ENCODE data around the gene LRP2.

Gene LRP2

DNA sequence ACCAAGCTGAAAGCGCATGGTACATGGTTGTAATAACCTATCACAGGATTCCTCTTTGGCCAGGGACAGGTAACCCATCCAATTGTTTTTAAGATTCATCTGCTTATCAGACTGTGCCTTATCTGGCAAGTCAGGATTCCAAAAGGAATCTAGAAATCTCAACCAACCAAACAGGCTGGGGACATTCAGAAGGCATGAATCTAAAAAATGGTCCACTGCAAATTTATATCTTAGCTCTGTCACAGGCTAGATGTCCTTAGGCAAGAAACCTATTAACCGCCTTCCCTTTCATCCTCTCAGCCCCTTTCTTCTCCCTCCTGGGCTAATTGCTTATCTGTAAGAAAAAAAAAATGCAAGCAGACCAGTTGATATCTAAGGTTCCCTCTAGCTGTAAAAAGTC lies 4.3 kb downstream of the LRP2 start:
- Mint-ChIP-seq H3K36me3 (ENCODE audit: low read depth) (no peaks in the 10 kb centered on the region), H3K27me3 (ENCODE audit: low read depth, poor library complexity) (peaks cover 50% of the 10 kb centered on the region), H3K4me3 (no peak overlapping the region), H3K9me3 (no peaks in the 10 kb centered on the region), H3K4me1 (peaks cover 16% of the 10 kb centered on the region), H3K27ac (no peak overlapping the region)
- DNase-seq: no peak
- TF ChIP-seq, protein P1, sequence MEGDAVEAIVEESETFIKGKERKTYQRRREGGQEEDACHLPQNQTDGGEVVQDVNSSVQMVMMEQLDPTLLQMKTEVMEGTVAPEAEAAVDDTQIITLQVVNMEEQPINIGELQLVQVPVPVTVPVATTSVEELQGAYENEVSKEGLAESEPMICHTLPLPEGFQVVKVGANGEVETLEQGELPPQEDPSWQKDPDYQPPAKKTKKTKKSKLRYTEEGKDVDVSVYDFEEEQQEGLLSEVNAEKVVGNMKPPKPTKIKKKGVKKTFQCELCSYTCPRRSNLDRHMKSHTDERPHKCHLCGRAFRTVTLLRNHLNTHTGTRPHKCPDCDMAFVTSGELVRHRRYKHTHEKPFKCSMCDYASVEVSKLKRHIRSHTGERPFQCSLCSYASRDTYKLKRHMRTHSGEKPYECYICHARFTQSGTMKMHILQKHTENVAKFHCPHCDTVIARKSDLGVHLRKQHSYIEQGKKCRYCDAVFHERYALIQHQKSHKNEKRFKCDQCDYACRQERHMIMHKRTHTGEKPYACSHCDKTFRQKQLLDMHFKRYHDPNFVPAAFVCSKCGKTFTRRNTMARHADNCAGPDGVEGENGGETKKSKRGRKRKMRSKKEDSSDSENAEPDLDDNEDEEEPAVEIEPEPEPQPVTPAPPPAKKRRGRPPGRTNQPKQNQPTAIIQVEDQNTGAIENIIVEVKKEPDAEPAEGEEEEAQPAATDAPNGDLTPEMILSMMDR (IDR thresholded peaks at IDR 0.05): no peak

DNA sequence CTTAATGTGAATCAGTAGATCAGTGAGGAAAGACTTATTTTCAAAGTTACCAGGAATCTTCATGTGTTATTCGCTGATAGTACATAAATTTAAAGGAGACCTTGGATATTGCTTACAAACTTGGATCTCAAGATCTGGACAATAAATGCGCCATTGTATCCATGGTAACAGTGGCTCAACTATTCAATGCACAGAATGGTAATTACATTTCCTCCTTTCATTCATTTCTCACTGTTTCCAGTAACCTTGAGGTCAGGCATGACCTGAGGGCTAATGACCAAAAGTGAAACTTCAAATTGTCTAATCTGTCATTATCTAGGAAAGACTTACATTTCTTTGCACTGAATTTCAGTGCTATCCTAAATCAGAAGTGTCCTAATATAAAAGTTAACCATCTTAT lies 8.1 kb downstream of the LRP2 start:
- H3K4me1 Mint-ChIP-seq: no peaks in the 10 kb centered on the region
- H3K27ac Mint-ChIP-seq: no peak overlapping the region
- no peak overlapping the region for H3K4me3 Mint-ChIP-seq
- peaks cover 13% of the 10 kb centered on the region for H3K27me3 Mint-ChIP-seq (ENCODE audit: low read depth, poor library complexity)
- no peak for DNase-seq
- H3K36me3 Mint-ChIP-seq (ENCODE audit: low read depth): no peaks in the 10 kb centered on the region
- TF ChIP-seq, protein P1 (IDR thresholded peaks at IDR 0.05): no peak
- no peaks in the 10 kb centered on the region for H3K9me3 Mint-ChIP-seq

DNA sequence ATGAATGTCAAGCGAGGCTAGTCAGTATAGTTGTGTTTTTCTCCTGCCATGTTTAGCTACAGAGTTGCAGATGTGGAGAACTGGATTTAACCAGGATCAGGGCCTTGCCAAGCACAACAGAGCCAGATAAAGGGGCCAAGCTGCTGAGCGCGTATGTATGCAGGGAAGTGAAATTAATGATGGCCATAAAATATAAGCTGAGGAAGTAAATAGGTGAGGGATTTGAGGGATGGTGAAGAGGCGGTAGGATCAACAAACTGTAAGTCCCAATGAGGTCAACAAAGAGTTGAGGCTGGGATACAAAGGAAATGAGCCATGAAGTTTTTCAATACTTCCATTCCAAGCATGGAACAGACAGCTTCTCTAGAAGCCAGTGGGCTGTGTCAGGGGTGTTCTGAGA lies 10.6 kb downstream of the LRP2 start:
- Mint-ChIP-seq H3K36me3 (ENCODE audit: low read depth) (no peaks in the 10 kb centered on the region), H3K4me3 (no peak overlapping the region), H3K4me1 (no peaks in the 10 kb centered on the region), H3K27ac (no peak overlapping the region), H3K27me3 (ENCODE audit: low read depth, poor library complexity) (no peaks in the 10 kb centered on the region), H3K9me3 (no peaks in the 10 kb centered on the region)
- TF ChIP-seq, protein P1 (IDR thresholded peaks at IDR 0.05): no peak
- no peak for DNase-seq

DNA sequence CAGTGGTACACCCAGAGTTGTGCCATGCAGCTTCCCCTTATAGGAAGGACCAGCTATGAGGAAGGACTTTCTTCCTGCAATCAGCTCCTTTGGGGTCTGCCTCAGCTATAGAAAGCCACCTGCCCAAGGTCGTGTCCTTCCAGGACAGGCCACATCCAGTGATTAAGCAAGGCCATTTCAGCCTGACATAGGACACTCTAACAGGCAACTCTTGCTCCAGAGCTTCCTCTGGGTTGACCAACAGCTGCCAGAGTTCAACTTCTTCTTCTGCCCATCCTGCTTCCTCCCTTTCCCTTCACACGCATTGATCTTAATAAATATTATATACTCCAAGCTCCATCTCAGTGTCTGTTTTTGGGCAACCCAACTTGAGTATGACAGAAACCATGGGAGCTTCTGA lies 12.8 kb downstream of the LRP2 start:
- no peaks in the 10 kb centered on the region for H3K36me3 Mint-ChIP-seq (ENCODE audit: low read depth)
- H3K4me3 Mint-ChIP-seq: no peak overlapping the region
- H3K4me1 Mint-ChIP-seq: peaks cover 17% of the 10 kb centered on the region
- H3K27me3 Mint-ChIP-seq (ENCODE audit: low read depth, poor library complexity): no peaks in the 10 kb centered on the region
- no peak overlapping the region for H3K27ac Mint-ChIP-seq
- H3K9me3 Mint-ChIP-seq: no peaks in the 10 kb centered on the region
- TF ChIP-seq, protein P1 (IDR thresholded peaks at IDR 0.05): no peak
- no peak for DNase-seq

DNA sequence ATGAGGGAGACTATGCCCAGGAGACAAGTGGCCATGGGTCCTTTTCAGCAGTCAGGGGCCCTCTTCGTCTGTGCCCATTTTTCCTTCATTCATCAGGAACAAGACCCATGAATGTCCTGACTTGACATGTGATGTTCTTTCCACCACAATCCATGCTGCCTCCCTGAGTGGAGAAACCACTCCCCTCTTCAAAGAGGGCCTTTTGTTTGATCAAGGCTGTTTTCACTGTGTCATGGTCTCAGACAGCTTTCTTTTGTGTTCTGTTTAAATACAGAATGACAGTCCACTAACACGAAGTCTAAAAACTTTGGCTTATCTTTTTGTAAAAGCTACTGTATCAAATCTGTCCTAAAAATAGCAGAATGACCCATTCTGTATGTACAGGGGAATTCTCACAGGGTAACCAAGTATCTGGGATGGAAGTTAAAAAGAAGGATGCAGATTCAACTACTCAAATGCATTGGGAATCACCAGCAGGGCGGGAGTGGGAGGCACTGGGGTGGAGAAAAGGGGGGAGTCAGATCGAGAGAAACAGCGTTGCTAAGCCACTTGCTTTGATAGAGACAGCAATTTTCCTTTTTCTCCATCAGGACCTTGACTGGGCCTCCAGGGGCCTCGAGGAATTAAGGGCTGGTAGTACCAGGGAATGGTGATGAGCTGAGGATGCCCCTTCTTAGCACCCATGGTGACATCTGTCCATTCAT lies 13.9 kb downstream of the LRP2 start:
- Mint-ChIP-seq H3K27me3 (ENCODE audit: low read depth, poor library complexity) (no peaks in the 10 kb centered on the region), H3K27ac (no peak overlapping the region), H3K9me3 (no peaks in the 10 kb centered on the region), H3K4me1 (peaks cover 23% of the 10 kb centered on the region), H3K4me3 (no peak overlapping the region), H3K36me3 (ENCODE audit: low read depth) (no peaks in the 10 kb centered on the region)
- DNase-seq: no peak
- TF ChIP-seq, protein P1 (IDR thresholded peaks at IDR 0.05): no peak
